Mucosa of rectum (tissue), 2 donors: ENCODE data around the gene COG7.

Experiments used
- H3K27ac ChIP-seq, 2 donors: one replicate each; pipeline ENCODE4 v1.7.0; 2013; ENCODE audit warnings: inconsistent platforms in 2 of 2, low read depth in 2 of 2, low read length in 2 of 2
- H3K27me3 ChIP-seq, 2 donors: one replicate each; pipeline ENCODE4 v1.7.0; 2013; ENCODE audit warnings: low read length in 2 of 2; ENCODE audit not compliant: control insufficient read depth in 2 of 2, insufficient read depth in 2 of 2
- H3K36me3 ChIP-seq, 2 donors: one replicate each; pipeline ENCODE4 v1.7.0; 2013; ENCODE audit warnings: low read length in 2 of 2; ENCODE audit not compliant: control insufficient read depth in 2 of 2, insufficient read depth in 2 of 2
- H3K4me1 ChIP-seq, 2 donors: one replicate each; pipeline ENCODE4 v1.7.0; 2013; ENCODE audit warnings: low read length in 2 of 2, mild to moderate bottlenecking in 1 of 2; ENCODE audit not compliant: control insufficient read depth in 2 of 2, insufficient read depth in 2 of 2
- H3K4me3 ChIP-seq, 2 donors: one replicate each; pipeline ENCODE4 v1.7.0; 2013; ENCODE audit warnings: low read length in 2 of 2
- H3K9ac ChIP-seq, 2 donors: one replicate each; pipeline ENCODE4 v1.7.0; 2013; ENCODE audit warnings: low read length in 2 of 2, low read depth in 1 of 2, mild to moderate bottlenecking in 1 of 2
- H3K9me3 ChIP-seq, 2 donors: one replicate each; pipeline ENCODE4 v1.7.0; 2013; ENCODE audit warnings: low read length in 2 of 2; ENCODE audit not compliant: control insufficient read depth in 2 of 2
- donor health status: healthy.
- donor health status: Normal muscosa, but diverticular disease.

COG7 gene

DNA sequence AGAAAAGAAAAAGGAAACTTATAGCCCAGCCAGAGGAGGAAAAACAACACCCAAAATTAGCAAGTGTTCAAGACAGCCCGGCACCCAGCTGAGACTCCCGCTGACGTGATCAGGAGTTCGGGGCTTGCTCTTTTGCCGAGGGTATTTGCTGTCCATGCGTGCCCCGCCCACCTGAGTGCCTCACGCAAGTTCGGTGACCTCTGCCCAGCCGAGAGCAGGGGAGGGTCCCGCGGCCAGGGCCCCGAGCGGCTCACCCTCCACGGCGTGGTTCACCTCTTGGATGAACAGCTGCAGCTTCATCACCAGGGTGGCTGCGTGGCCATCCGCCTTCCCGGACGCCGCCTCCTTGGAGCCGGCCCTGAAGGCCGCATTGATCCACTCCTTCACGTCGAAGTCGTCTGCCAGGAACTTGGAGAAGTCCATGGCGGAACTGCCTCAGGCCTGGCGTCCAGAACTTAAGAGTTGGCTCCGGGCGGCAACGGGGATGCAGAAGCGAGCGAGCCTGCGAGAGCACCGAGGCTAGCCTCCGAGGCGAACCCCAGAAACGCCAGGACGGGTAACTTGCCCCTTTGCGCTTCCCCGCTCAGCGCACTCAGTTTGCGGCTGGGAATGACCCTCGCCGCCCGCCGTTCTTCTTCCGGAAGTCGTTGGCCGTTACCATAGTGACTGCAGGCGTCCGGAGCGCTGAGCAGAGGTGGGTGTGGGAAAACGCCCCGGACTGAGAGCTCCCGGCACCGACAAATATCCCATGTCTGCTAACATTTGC lies at the start of gene COG7:
TSS of gene COG7 (minus strand) at position 618 of the 766 bp plus-strand sequence. CDS start at position 423, 195 bp downstream.
- H3K27ac ChIP-seq = peak within 1 kb of the TSS; percentile 76 to 90
- H3K36me3 ChIP-seq = no peaks in the 10 kb centered on the region

GRCh38 chr16:23502466-23502865 lies 49.5 kb upstream of the COG7 start:
- Histone ChIP-seq H3K27me3 (no peaks in the 10 kb centered on the region), H3K9me3 (no peaks in the 10 kb centered on the region), H3K9ac (no peak overlapping the region), H3K36me3 (peaks cover 0 to 12% of the 10 kb centered on the region in 2 donors), H3K4me1 (peaks cover 7 to 25% of the 10 kb centered on the region in 2 donors), H3K27ac (no peak overlapping the region), H3K4me3 (no peak overlapping the region)

More for the DNA sequence above, at the start of gene COG7:
- Histone ChIP-seq H3K4me3 (peak within 1 kb of the TSS; percentile 92 to 95), H3K27me3 (no peaks in the 10 kb centered on the region), H3K9ac (peak within 1 kb of the TSS; percentile 83 to 93), H3K4me1 (peaks cover 14 to 24% of the 10 kb centered on the region in 2 donors), H3K9me3 (no peaks in the 10 kb centered on the region)

DNA sequence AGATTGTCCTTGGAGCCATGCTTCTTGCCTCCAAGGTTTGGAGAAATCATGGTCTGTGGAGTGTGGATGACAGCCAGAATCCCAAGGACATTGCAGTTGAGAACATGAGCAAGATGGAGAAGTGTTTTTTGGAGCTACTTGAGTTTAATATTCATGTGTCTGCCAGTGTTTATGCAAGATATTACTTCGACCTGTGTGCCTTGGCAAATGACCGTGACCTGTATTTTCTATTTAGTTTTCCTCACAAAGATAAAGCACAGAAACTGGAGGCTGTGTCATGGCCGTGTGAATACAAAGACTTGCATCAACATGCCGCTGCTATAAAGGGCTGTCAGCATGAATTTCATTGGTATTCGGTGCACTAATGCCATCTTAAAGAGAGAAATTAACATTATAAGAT lies 48.3 kb upstream of the COG7 start:
- no peak overlapping the region for H3K4me3 ChIP-seq
- H3K27ac ChIP-seq = no peak overlapping the region
- no peaks in the 10 kb centered on the region for H3K9me3 ChIP-seq
- no peak overlapping the region for H3K9ac ChIP-seq
- peaks cover 0 to 12% of the 10 kb centered on the region in 2 donors for H3K36me3 ChIP-seq
- H3K4me1 ChIP-seq = peaks cover 7 to 19% of the 10 kb centered on the region in 2 donors
- H3K27me3 ChIP-seq = no peaks in the 10 kb centered on the region

DNA sequence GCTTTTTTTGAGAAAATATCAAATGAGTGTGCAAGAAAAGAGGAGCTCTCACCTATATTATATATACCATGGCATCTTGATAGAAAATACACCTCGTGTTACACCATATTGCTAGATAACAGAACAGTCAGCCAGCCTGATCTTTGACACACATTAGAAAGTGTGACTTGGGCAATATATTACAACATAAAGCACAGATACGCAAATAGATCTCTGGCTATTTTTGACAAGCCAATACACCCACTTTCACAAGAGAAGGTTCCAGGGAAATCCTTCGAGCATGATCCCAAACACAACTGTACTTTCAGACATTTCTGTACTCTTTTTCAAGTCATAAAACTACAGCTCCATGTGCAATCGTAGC lies 47.9 kb upstream of the COG7 start:
- H3K27me3 ChIP-seq = no peaks in the 10 kb centered on the region
- no peak overlapping the region for H3K27ac ChIP-seq
- H3K4me3 ChIP-seq = no peak overlapping the region
- H3K36me3 ChIP-seq = peaks cover under 1 to 9% of the 10 kb centered on the region in 2 donors
- no peak overlapping the region for H3K9ac ChIP-seq
- H3K4me1 ChIP-seq = peaks cover 7 to 14% of the 10 kb centered on the region in 2 donors
- no peaks in the 10 kb centered on the region for H3K9me3 ChIP-seq

DNA sequence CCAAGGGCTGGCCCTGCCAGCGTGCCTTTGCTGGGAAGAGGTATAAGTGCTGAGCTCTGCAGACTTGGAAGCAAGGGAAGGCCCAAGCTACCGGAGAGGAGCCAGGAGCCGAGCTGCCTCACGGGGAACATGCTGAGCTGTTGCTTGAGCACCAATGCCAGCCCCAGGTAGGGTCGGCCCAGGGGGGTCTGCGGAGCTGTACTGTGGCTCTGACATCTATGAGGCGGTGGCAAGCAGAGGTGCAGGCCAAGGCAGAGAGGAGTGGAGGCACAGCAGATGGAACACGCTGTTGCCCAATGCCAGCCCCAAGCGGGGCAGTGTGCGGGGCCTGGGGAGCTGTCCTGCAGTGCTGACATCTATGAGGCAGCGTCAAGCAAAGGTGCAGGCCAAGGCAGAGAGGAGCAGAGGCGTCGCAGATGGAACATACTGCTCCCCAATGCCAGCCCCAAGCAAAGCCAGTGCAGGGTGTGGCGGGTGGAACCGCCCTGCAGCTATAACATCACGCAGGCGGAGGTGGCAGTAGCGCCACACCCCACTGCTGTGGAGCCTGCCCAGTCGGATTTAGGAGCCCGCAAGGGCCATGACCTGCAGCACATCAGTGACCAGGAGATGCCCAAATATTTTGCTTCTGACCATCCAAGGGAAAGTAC lies 47.3 kb upstream of the COG7 start:
- Histone ChIP-seq H3K9ac (no peak overlapping the region), H3K9me3 (no peaks in the 10 kb centered on the region), H3K27me3 (no peaks in the 10 kb centered on the region), H3K4me3 (no peak overlapping the region), H3K27ac (no peak overlapping the region), H3K4me1 (peaks cover 7 to 14% of the 10 kb centered on the region in 2 donors), H3K36me3 (peaks cover 5 to 14% of the 10 kb centered on the region in 2 donors)

DNA sequence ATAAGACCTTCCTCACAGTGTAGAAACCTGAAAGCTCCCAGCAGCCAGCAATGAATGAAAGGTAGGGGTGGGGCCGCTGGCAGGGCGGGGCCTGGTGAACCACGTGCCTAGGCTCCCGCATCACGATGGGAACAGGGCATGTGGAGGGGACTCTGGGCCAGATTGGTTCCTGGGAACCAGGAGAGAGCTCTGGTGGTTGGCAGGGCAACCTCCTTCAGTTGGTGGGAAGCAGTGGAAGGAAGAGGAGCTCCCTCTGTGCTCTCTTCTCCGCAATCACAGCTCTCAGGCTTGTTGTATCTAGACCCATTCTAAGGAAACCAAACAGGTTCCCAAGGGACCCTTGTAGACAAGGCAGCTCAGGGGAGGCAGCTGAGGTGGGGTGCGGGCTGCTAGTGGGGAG lies 46.8 kb upstream of the COG7 start:
- no peak overlapping the region for H3K9ac ChIP-seq
- H3K36me3 ChIP-seq = peaks cover 7 to 17% of the 10 kb centered on the region in 2 donors
- H3K4me3 ChIP-seq = no peak overlapping the region
- no peaks in the 10 kb centered on the region for H3K9me3 ChIP-seq
- H3K27ac ChIP-seq = no peak overlapping the region
- H3K27me3 ChIP-seq = no peaks in the 10 kb centered on the region
- H3K4me1 ChIP-seq = peaks cover 7 to 14% of the 10 kb centered on the region in 2 donors

DNA sequence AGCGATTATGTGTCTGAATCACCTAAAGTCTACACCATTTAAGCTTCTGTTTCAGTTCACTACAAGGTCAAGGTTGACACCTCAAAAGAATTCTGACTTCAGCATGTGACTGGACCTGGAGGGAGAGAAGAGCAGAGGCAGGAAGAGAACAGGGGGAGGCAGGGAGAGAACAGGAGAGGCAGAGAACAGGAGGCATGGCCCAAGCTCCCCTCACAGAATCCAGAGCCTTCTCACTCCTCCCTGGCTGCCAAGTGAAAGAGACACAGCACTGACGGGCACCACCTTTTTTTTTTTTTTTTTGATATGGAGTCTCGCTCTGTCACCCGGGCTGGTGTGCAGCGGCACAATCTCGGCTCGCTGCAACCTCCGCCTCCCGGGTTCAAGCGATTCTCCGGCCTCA lies 45.9 kb upstream of the COG7 start:
- Histone ChIP-seq H3K9me3 (no peaks in the 10 kb centered on the region), H3K36me3 (peaks cover 14 to 25% of the 10 kb centered on the region in 2 donors), H3K9ac (no peak overlapping the region), H3K27me3 (no peaks in the 10 kb centered on the region), H3K4me1 (peaks cover 4 to 9% of the 10 kb centered on the region in 2 donors), H3K4me3 (no peak overlapping the region), H3K27ac (no peak overlapping the region)

- no peak overlapping the region for H3K4me3 ChIP-seq
- peaks cover 27 to 38% of the 10 kb centered on the region in 2 donors for H3K36me3 ChIP-seq
- H3K9me3 ChIP-seq = no peaks in the 10 kb centered on the region
- peaks cover 4 to 9% of the 10 kb centered on the region in 2 donors for H3K4me1 ChIP-seq
- H3K27me3 ChIP-seq = no peaks in the 10 kb centered on the region
- H3K9ac ChIP-seq = no peak overlapping the region
- peak overlapping the region in 1 of 2 donors; percentile 4 for H3K27ac ChIP-seq
Observed at GRCh38 chr16:23497543-23497868, 44.5 kb upstream of the COG7 start.

- Histone ChIP-seq H3K27ac (peak overlapping the region in 1 of 2 donors; percentile 4), H3K4me1 (peaks cover 4 to 9% of the 10 kb centered on the region in 2 donors), H3K27me3 (no peaks in the 10 kb centered on the region), H3K9ac (no peak overlapping the region), H3K4me3 (no peak overlapping the region), H3K36me3 (peaks cover 29 to 41% of the 10 kb centered on the region in 2 donors), H3K9me3 (no peaks in the 10 kb centered on the region)
Observed at GRCh38 chr16:23496821-23497542, 44.0 kb upstream of the COG7 start.

DNA sequence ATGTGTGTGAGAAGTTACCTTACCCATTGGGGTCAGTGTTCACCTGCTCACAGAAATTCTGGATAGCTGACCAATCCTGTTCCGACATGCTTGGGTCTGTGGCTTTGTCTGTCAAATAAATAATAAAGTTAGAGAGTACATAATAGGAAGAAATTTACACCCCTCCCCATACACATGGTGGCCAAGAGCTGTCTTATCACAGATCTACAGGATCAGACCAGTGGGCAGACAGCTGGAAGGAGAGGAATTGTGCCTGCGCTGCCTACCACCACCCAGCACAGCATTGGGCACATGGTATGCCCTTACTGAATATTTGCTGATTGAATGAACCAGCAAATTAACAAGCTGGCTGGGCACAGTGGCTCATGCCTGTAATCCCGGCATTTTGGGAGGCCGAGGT lies 42.7 kb upstream of the COG7 start:
- Histone ChIP-seq H3K4me1 (peaks cover 4 to 8% of the 10 kb centered on the region in 2 donors), H3K4me3 (no peak overlapping the region), H3K9me3 (no peaks in the 10 kb centered on the region), H3K9ac (no peak overlapping the region), H3K36me3 (peaks cover 29 to 47% of the 10 kb centered on the region in 2 donors), H3K27ac (no peak overlapping the region), H3K27me3 (no peaks in the 10 kb centered on the region)
